HepG2 (cell line): ENCODE results near the gene SLC7A8. TPM values are rescaled to one million over a fixed set of nuclear protein-coding genes. Genes with fewer than 3 reads are reported as not detected.

Experiments used
- GZF1 ChIP-seq: sonication (generic); formaldehyde crosslinking; IDR thresholded peaks from 2 replicates; pipeline ENCODE4 v1.5.1; 2020; ENCODE audit warnings: mild to moderate bottlenecking, missing genetic modification reagents
- HMG20B ChIP-seq: conservative IDR thresholded peaks from 2 replicates; pipeline ENCODE4 v1.6.1; 2016; ENCODE audit warnings: missing genetic modification reagents, missing compliant biosample characterization
- KDM5A ChIP-seq: fragments of 200-600 bp; sonication (generic); IDR thresholded peaks from 2 replicates; pipeline ENCODE4 v1.7.0; 2018; ENCODE audit warnings: antibody characterized with exemption, mild to moderate bottlenecking, low read length, borderline replicate concordance
- MED13 ChIP-seq: sonication (generic); formaldehyde crosslinking; IDR thresholded peaks from 2 replicates; pipeline ENCODE4 v1.5.0; 2020; ENCODE audit warnings: missing genetic modification reagents
- MEIS2 ChIP-seq: sonication (generic); formaldehyde crosslinking; IDR thresholded peaks from 2 replicates; pipeline ENCODE4 v1.9.0; 2021; ENCODE audit warnings: mild to moderate bottlenecking, missing genetic modification reagents
- MLLT10 ChIP-seq: sonication (generic); formaldehyde crosslinking; IDR thresholded peaks from 2 replicates; pipeline ENCODE4 v1.4.0; 2020; ENCODE audit warnings: missing genetic modification reagents
- PITX1 ChIP-seq: sonication (generic); formaldehyde crosslinking; IDR thresholded peaks from 2 replicates; pipeline ENCODE4 v1.5.1; 2020; ENCODE audit warnings: mild to moderate bottlenecking, missing genetic modification reagents
- STAT5B ChIP-seq: sonication (generic); formaldehyde crosslinking; IDR thresholded peaks from 2 replicates; pipeline ENCODE4 v1.4.0; 2020; ENCODE audit warnings: missing genetic modification reagents
- ZBTB21 ChIP-seq: sonication (generic); formaldehyde crosslinking; IDR thresholded peaks from 2 replicates; pipeline ENCODE4 v1.4.0; 2020; ENCODE audit warnings: missing genetic modification reagents
- ZNF660 ChIP-seq: sonication (generic); formaldehyde crosslinking; IDR thresholded peaks from 2 replicates; pipeline ENCODE4 v1.5.1; 2020; ENCODE audit warnings: mild to moderate bottlenecking, low read depth, missing genetic modification reagents, borderline replicate concordance
- ZNF879 ChIP-seq: sonication (generic); formaldehyde crosslinking; IDR thresholded peaks from 2 replicates; pipeline ENCODE4 v1.8.1; 2023; ENCODE audit warnings: missing genetic modification reagents
- polyA plus RNA-seq, 8 experiments: library from polyadenylated mRNA; depleted of rRNA in 3 of 8; stranded (reverse) in 7 of 8; unstranded in 1 of 8; fragments of >200 nt; fragmentation: Illumina TruSeq in 4 of 8; extraction: Trizol in 4 of 8; gene quantifications; 2 replicates each; pipeline versions ENCODE4 v1.2.1 to v1.2.3, GENCODE V29; 2011 to 2016; ENCODE audit warnings: low read depth in 4 of 8, missing spikeins in 1 of 8, mixed read lengths in 1 of 8; ENCODE audit not compliant: insufficient read depth in 1 of 8
- total RNA-seq, 5 experiments: library from RNA; depleted of rRNA; stranded (reverse); fragments of >200 nt; fragmentation: Illumina TruSeq; extraction: Trizol; gene quantifications; 2 replicates each; pipeline ENCODE4 v1.2.3, GENCODE V29; 2016; ENCODE audit warnings: low read depth in 1 of 5
- TF ChIP-seq, protein P1 (sequence below): sonication (generic); formaldehyde crosslinking; IDR thresholded peaks from 2 replicates; pipeline ENCODE4 v1.5.0; 2020; ENCODE audit warnings: mild to moderate bottlenecking, missing genetic modification reagents
- TF ChIP-seq, protein P2 (sequence below): sonication (generic); formaldehyde crosslinking; IDR thresholded peaks from 2 replicates; pipeline ENCODE4 v1.4.0; 2020; ENCODE audit warnings: mild to moderate bottlenecking, missing genetic modification reagents, borderline replicate concordance
- TF ChIP-seq, protein P3 (sequence below): sonication (generic); formaldehyde crosslinking; IDR thresholded peaks from 2 replicates; pipeline ENCODE4 v1.4.0; 2020; ENCODE audit warnings: missing genetic modification reagents
- TF ChIP-seq, protein P4 (sequence below): sonication (generic); formaldehyde crosslinking; conservative IDR thresholded peaks from 2 replicates; pipeline ENCODE4 v1.5.0; 2020; ENCODE audit warnings: missing genetic modification reagents
- TF ChIP-seq, protein P5 (sequence below): sonication (generic); formaldehyde crosslinking; IDR thresholded peaks from 2 replicates; pipeline ENCODE4 v1.4.0; 2020; ENCODE audit warnings: missing genetic modification reagents, low read depth, mild to moderate bottlenecking, borderline replicate concordance

Gene SLC7A8
- total and polyA plus RNA-seq, 2 of the 13 experiments (the other 11 are each of a cell fraction or from before 2014, with no cell fraction given), result 0.25 TPM; not detected in 1

DNA sequence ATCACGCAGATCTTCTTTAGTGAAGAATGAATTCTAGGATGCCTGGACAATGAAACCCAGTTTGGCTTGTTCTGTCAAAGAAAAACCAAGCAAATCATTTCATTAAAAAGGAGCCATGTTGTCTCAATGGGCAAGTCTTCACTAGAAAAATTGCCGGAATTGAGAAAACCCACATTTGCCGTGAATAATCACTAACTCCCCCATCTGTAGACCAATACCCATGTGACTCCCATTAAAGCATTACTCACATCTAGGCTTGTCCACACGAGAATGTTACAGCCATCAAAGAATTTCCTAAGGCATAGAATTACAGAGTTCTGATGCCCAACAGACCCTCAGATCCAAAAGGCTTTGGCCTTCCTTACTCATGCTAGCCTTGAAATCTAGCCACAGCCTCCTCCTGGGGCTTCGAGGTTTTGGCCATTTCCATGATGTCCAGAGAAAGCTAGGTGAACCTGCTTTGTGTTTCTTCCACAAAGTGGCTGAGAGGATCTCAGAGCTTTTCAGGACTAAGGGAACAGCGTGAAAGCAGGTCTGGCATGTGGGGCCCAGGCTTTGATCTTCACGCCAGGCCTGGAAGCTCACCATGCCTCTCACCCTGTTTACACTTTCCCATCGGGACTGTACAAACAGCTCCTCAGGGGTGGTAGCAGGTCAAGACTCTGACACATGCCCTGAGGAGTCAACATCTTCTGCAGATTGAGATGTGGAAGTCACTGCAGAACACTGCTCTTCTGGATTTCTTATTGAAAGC is 12.1 kb downstream of the SLC7A8 start (continued):
- TF ChIP-seq PITX1 (CRISPR knock-in tag) (no peak), KDM5A (no peak), MEIS2 (CRISPR knock-in tag) (no peak), STAT5B (CRISPR knock-in tag) (no peak), MLLT10 (CRISPR knock-in tag) (no peak), GZF1 (CRISPR knock-in tag) (no peak), HMG20B (CRISPR knock-in tag) (no peak), MED13 (CRISPR knock-in tag) (no peak), ZBTB21 (CRISPR knock-in tag) (no peak), ZNF660 (CRISPR knock-in tag) (no peak), ZNF879 (no peak)
- TF ChIP-seq, protein P1, sequence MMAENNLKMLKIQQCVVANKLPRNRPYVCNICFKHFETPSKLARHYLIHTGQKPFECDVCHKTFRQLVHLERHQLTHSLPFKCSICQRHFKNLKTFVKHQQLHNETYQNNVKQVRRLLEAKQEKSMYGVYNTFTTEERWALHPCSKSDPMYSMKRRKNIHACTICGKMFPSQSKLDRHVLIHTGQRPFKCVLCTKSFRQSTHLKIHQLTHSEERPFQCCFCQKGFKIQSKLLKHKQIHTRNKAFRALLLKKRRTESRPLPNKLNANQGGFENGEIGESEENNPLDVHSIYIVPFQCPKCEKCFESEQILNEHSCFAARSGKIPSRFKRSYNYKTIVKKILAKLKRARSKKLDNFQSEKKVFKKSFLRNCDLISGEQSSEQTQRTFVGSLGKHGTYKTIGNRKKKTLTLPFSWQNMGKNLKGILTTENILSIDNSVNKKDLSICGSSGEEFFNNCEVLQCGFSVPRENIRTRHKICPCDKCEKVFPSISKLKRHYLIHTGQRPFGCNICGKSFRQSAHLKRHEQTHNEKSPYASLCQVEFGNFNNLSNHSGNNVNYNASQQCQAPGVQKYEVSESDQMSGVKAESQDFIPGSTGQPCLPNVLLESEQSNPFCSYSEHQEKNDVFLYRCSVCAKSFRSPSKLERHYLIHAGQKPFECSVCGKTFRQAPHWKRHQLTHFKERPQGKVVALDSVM, result no peak
- TF ChIP-seq, protein P2, sequence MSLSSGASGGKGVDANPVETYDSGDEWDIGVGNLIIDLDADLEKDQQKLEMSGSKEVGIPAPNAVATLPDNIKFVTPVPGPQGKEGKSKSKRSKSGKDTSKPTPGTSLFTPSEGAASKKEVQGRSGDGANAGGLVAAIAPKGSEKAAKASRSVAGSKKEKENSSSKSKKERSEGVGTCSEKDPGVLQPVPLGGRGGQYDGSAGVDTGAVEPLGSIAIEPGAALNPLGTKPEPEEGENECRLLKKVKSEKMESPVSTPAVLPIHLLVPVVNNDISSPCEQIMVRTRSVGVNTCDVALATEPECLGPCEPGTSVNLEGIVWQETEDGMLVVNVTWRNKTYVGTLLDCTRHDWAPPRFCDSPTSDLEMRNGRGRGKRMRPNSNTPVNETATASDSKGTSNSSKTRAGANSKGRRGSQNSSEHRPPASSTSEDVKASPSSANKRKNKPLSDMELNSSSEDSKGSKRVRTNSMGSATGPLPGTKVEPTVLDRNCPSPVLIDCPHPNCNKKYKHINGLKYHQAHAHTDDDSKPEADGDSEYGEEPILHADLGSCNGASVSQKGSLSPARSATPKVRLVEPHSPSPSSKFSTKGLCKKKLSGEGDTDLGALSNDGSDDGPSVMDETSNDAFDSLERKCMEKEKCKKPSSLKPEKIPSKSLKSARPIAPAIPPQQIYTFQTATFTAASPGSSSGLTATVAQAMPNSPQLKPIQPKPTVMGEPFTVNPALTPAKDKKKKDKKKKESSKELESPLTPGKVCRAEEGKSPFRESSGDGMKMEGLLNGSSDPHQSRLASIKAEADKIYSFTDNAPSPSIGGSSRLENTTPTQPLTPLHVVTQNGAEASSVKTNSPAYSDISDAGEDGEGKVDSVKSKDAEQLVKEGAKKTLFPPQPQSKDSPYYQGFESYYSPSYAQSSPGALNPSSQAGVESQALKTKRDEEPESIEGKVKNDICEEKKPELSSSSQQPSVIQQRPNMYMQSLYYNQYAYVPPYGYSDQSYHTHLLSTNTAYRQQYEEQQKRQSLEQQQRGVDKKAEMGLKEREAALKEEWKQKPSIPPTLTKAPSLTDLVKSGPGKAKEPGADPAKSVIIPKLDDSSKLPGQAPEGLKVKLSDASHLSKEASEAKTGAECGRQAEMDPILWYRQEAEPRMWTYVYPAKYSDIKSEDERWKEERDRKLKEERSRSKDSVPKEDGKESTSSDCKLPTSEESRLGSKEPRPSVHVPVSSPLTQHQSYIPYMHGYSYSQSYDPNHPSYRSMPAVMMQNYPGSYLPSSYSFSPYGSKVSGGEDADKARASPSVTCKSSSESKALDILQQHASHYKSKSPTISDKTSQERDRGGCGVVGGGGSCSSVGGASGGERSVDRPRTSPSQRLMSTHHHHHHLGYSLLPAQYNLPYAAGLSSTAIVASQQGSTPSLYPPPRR, result 0 out of 2 replicates have a peak, but pooled peaks have one; percentile 17
- TF ChIP-seq, protein P3, sequence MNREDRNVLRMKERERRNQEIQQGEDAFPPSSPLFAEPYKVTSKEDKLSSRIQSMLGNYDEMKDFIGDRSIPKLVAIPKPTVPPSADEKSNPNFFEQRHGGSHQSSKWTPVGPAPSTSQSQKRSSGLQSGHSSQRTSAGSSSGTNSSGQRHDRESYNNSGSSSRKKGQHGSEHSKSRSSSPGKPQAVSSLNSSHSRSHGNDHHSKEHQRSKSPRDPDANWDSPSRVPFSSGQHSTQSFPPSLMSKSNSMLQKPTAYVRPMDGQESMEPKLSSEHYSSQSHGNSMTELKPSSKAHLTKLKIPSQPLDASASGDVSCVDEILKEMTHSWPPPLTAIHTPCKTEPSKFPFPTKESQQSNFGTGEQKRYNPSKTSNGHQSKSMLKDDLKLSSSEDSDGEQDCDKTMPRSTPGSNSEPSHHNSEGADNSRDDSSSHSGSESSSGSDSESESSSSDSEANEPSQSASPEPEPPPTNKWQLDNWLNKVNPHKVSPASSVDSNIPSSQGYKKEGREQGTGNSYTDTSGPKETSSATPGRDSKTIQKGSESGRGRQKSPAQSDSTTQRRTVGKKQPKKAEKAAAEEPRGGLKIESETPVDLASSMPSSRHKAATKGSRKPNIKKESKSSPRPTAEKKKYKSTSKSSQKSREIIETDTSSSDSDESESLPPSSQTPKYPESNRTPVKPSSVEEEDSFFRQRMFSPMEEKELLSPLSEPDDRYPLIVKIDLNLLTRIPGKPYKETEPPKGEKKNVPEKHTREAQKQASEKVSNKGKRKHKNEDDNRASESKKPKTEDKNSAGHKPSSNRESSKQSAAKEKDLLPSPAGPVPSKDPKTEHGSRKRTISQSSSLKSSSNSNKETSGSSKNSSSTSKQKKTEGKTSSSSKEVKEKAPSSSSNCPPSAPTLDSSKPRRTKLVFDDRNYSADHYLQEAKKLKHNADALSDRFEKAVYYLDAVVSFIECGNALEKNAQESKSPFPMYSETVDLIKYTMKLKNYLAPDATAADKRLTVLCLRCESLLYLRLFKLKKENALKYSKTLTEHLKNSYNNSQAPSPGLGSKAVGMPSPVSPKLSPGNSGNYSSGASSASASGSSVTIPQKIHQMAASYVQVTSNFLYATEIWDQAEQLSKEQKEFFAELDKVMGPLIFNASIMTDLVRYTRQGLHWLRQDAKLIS (CRISPR knock-in tag), result no peak
- TF ChIP-seq, protein P4, sequence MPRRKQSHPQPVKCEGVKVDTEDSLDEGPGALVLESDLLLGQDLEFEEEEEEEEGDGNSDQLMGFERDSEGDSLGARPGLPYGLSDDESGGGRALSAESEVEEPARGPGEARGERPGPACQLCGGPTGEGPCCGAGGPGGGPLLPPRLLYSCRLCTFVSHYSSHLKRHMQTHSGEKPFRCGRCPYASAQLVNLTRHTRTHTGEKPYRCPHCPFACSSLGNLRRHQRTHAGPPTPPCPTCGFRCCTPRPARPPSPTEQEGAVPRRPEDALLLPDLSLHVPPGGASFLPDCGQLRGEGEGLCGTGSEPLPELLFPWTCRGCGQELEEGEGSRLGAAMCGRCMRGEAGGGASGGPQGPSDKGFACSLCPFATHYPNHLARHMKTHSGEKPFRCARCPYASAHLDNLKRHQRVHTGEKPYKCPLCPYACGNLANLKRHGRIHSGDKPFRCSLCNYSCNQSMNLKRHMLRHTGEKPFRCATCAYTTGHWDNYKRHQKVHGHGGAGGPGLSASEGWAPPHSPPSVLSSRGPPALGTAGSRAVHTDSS, result no peak
- TF ChIP-seq, protein P5, sequence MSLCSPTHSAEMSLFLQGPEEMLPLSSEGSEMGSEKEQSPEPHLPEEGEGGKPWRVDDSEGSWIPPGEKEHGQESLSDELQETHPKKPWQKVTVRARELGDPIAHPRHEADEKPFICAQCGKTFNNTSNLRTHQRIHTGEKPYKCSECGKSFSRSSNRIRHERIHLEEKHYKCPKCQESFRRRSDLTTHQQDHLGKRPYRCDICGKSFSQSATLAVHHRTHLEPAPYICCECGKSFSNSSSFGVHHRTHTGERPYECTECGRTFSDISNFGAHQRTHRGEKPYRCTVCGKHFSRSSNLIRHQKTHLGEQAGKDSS, result peak; percentile 24; the same call in 1 of the 2 replicates
